ENCODE results near the gene TBC1D2B.

TBC1D2B gene

GRCh38 chr15:78077053-78077870 lies at the start of gene TBC1D2B:
TSS of gene TBC1D2B (minus strand) at chr15:78077711. CDS start at chr15:78077652, 59 bp downstream.
- peak; percentile 60 for DNase-seq (ENCODE audit: low spot score)

- DNase-seq (ENCODE audit: low spot score), result no peak
Measured at GRCh38 chr15:78125267-78125666, 47.8 kb upstream of the TBC1D2B start.

- no peak for DNase-seq (ENCODE audit: low spot score)
Measured at GRCh38 chr15:78120523-78120922, 43.0 kb upstream of the TBC1D2B start.

DNA sequence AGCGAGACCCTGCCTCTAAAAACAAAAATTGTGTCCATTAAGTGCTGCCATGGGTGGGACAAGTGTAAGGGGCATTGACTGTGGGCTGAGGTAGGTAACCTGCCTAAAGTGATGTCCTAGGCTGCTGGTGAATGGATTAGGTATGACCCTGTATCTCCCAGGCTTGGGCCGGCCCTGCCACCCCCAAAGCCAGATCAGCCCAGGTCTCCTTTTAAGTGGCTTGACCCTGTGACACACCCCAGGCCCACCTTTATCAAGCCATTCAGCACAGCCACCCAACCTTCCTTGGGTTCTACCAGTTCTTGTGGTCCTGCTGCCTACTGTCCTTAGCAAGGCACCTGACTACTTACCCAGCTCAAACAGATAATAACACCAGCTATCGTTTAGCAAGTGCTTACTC lies 35.0 kb upstream of the TBC1D2B start:
- no peak for DNase-seq (ENCODE audit: low spot score)

GRCh38 chr15:78111788-78112187 lies 34.3 kb upstream of the TBC1D2B start:
- no peak for DNase-seq (ENCODE audit: low spot score)

GRCh38 chr15:78110916-78111475 lies 33.5 kb upstream of the TBC1D2B start:
- DNase-seq (ENCODE audit: low spot score), result no peak

DNA sequence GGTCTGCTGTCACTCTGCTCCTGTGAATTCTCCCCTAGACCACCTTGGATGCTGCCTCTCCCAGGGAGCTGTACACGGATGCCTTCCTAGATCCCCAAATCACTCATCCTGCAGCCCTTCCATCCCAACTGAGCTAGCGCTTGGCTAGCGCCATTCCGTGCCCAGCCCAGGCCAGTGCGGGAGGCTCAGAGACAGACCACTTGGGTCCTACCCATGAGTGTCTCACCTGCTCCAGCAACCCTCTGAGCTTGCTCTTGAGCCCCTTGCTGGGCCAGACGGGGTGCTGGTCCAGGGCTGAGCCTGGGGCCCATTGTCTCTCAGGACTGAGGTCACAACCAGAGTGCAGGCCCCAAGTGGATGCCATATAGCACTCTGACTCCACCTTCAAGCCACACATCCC lies 32.6 kb upstream of the TBC1D2B start:
- DNase-seq (ENCODE audit: low spot score), result no peak

DNA sequence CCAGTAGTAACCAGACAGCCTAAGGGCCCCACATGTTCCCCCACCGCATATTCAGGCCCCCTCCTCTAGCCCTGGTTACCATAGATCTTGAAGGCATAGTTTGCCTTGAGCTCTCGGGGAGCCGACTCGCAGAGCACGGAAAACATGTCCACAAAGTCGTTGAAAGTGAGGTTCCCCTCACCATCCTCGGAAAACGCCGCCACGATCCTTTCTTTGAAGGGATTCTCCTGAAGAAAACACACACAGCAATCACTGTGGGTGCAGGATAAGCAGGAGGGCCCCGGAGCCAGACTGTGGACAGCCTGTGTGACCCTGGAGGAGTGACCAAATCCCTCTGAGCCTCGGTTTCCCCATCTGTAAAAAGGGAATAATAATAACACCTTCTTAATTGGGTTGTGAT lies 31.6 kb upstream of the TBC1D2B start:
- DNase-seq (ENCODE audit: low spot score), result no peak

GRCh38 chr15:78108300-78109084 lies 31.0 kb upstream of the TBC1D2B start:
- peak; percentile 72 for DNase-seq (ENCODE audit: low spot score)

DNA sequence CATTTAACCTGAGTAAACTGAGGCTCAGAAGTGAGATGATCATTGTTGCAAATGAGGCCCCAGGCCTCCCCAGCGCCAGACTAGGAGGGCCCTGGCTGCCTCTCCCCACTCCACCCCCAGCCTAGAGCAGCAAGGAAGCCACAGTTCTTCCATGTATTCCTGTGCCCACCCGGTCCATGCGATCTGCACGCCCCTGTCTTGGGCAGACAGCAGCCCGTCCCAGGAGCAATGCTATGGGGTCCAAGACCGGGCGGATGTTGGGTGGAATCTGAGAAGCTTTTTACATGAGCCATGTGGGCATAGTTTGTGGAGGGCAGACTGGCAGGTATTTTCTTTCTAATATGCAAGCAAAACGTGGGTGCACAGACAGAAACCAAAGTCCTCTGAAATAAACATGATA lies 30.0 kb upstream of the TBC1D2B start:
- no peak for DNase-seq (ENCODE audit: low spot score)

- no peak for DNase-seq (ENCODE audit: low spot score)
Measured at GRCh38 chr15:78105476-78106241, 28.1 kb upstream of the TBC1D2B start.

DNA sequence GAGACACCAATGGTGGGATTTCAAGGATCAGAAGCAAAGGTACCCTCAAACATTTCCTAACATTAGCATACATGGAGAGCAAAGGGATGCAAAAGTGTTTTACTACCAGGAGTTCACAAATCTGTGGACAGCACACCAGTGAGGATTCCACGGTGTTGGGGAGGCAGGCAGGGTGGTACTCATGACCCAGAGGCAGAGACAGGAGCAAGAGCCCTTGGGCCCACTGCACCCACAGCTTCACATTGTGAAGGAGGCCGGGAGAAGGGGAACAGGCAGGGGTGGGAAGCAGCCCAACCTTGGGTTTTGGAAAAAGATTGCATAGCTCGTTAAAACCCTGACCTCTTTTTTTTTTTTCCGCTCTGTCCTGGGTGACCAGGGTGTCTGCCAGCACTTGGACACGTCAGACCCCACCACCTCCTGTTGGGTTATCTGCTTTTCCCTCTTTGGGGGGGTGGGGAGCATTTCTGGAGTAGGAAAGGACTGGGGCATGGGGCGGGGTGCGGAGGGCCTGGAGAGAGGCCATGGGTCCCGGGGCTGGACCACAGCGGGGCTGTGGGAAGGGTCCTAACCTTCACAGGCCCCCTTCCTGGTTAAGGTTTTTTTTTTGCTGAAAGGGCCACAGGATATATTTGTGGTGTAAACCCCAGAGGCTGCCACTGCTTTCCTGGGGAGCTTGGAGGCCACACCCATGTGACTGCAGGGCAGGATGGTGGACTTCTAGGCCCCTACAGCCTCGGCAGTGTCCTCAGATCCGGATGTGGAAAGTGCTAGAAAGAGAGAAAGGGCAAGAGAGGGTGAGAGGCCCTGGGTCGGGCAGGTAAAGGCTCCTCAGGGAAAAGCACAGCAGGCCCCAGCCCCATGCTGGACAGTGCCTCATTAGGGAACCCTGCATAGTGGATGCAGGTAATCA lies 27.3 kb upstream of the TBC1D2B start:
- DNase-seq (ENCODE audit: low spot score), result no peak

GRCh38 chr15:78104119-78104479 lies 26.6 kb upstream of the TBC1D2B start:
- DNase-seq (ENCODE audit: low spot score), result no peak

GRCh38 chr15:78103406-78104118 lies 26.1 kb upstream of the TBC1D2B start:
- DNase-seq (ENCODE audit: low spot score), result no peak

DNA sequence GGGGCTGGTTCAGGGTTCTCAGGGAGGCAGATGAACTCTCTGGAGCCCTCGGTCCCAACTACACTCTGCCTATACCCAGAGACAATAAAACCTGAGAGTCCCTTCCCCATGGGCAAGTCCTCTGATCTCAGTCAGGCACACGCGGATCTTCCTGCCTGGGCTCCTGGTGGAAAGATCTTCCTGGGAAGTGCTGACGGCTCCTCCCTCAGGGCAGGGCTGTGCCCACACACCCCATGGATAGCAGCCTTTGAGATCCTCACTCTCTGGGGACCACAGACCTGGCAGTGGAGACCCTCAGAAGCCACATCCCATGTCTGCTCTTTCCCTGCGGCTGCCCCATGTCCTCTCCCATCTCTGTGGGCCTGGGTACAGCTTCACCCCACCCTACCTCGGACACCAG lies 25.2 kb upstream of the TBC1D2B start:
- no peak for DNase-seq (ENCODE audit: low spot score)

GRCh38 chr15:78102211-78102610 lies 24.7 kb upstream of the TBC1D2B start:
- no peak for DNase-seq (ENCODE audit: low spot score)

DNA sequence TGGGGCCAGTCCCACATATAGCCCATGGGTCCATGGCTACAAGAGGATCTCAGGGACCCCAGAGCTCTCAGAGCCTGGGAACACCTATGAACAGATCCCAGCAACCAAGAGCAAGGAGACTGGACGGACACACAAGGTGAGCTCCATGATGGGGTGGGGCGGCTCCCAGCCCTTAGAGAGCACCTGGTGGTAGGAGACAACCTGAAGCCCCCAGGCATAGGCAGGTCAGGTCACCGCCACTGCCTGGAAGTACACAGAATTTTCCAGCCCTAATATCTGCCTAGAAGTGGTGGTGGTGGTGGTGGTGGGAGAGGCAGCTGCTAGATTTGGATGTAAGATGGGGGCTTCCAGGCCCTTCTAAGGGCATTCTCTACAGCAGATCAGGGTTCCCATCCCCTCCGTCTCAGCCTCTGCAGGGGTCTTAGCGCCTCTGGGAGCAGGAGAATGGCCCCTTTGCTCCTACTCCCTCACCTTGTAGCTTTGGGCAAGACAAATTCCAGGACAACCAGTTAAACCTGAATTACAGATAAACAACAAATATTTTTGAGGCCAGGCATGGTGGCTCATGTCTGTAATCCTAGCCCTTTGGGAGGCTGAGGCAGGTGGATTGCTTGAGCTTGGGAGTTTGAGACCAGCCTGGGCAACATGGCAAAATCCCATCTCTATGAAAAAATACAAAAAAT lies 24.1 kb upstream of the TBC1D2B start:
- DNase-seq (ENCODE audit: low spot score), result no peak

DNA sequence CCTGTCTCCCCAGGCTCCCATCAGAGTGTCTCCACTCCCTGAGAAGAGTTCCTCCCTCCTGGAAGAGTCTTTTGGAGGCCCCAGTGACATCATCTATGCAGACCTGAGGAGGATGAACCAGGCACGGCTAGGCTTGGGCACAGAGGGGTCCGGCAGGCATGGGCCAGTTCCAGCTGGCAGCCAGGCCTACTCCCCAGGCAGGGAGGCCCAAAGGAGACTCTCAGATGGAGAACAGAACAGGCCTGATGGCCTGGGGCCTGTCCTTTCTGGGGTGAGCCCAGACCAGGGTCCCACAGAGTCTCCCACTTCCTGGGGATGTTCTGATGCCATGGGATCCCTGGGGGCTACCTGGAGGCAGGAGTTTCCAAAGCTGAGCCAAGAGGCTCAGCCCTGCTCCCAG lies 23.4 kb upstream of the TBC1D2B start:
- no peak for DNase-seq (ENCODE audit: low spot score)

DNA sequence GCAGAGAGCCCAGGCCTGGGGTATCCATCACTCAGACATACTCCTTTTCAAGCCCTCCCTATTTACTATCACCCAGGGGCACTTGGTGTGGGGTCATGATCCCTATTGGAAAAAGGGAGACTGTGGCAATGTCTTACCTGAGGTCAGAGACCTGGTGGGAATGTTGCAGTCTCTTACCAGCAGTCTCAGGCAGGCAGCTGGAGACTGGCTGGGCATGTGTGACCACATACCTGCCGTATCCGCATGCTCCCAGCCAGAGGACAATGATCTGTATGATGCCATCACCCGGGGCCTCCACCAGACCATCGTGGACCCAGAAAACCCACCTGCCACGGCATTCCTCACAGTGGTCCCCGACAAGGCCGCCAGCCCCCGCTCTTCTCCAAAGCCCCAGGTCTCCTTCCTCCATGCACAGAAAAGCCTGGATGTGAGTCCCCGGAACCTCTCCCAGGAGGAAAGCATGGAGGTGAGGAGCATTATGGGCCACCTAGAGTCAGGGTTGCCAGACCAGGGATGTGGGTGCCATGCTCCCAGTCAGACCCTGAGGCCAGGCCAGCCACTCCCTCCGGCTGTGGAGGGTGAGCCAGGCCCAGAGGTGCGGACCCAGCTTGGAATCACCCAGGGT lies 20.7 kb upstream of the TBC1D2B start:
- no peak for DNase-seq (ENCODE audit: low spot score)

GRCh38 chr15:78097667-78098066 lies 20.2 kb upstream of the TBC1D2B start:
- DNase-seq (ENCODE audit: low spot score), result no peak
